Liver (tissue), 9 donors: Measurements from ENCODE around the gene PITPNM1. TPM values are rescaled to one million over a fixed set of nuclear protein-coding genes. Genes with fewer than 3 reads are reported as not detected.

ENCODE experiments used
- DNase-seq: peaks from one replicate; pipeline ENCODE4 v3.0.0-alpha.2; 2017; ENCODE audit warnings: low spot score
- H3K27ac ChIP-seq, 2 donors: one replicate each; pipeline ENCODE4 v1.7.0; 2013; ENCODE audit warnings: inconsistent platforms in 2 of 2, low read length in 2 of 2, control low read depth in 1 of 2, low read depth in 1 of 2, mild to moderate bottlenecking in 1 of 2
- H3K27me3 ChIP-seq, 4 donors: one replicate each; pipeline versions ENCODE4 v1.6.1 to v1.7.0; 2013; ENCODE audit warnings: low read length in 3 of 4, inconsistent platforms in 1 of 4, mild to moderate bottlenecking in 1 of 4, moderate library complexity in 1 of 4; ENCODE audit not compliant: control insufficient read depth in 4 of 4, insufficient read depth in 4 of 4
- H3K36me3 ChIP-seq, 4 donors: one replicate each; pipeline versions ENCODE4 v1.6.1 to v1.7.0; 2013; ENCODE audit warnings: low read length in 3 of 4, mild to moderate bottlenecking in 3 of 4, low read depth in 1 of 4, moderate library complexity in 1 of 4; ENCODE audit not compliant: control insufficient read depth in 4 of 4, insufficient read depth in 3 of 4
- H3K4me1 ChIP-seq, 4 donors: one replicate each; pipeline versions ENCODE4 v1.6.1 to v1.7.0; 2013; ENCODE audit warnings: low read length in 3 of 4, mild to moderate bottlenecking in 3 of 4, moderate library complexity in 1 of 4; ENCODE audit not compliant: control insufficient read depth in 4 of 4, insufficient read depth in 4 of 4
- H3K4me3 ChIP-seq, 3 donors: one replicate each; pipeline versions ENCODE4 v1.6.1 to v1.7.0; 2013; ENCODE audit warnings: low read length in 3 of 3, control low read depth in 1 of 3, low read depth in 1 of 3, mild to moderate bottlenecking in 1 of 3
- H3K9ac ChIP-seq, 2 donors: one replicate each; pipeline ENCODE4 v1.7.0; 2013; ENCODE audit warnings: low read length in 2 of 2, mild to moderate bottlenecking in 2 of 2, moderate library complexity in 2 of 2, control low read depth in 1 of 2, low read depth in 1 of 2
- H3K9me3 ChIP-seq, 4 donors: one replicate each; pipeline versions ENCODE4 v1.6.1 to v1.7.0; 2013; ENCODE audit warnings: low read length in 3 of 4; ENCODE audit not compliant: control insufficient read depth in 4 of 4
- EGR1 ChIP-seq, 2 donors: IDR thresholded peaks; 2 replicates each; pipeline ENCODE4 v1.6.1; 2016 to 2018; ENCODE audit warnings: antibody characterized with exemption in 2 of 2, low read depth in 2 of 2
- FOXA1 ChIP-seq: IDR thresholded peaks from 2 replicates; pipeline ENCODE4 v1.6.1; 2016; ENCODE audit warnings: antibody characterized with exemption
- FOXA2 ChIP-seq: IDR thresholded peaks from 2 replicates; pipeline ENCODE4 v1.6.1; 2016; ENCODE audit warnings: antibody characterized with exemption
- GABPA ChIP-seq, 2 donors: IDR thresholded peaks in 1 of 2; conservative IDR thresholded peaks in 1 of 2; 2 replicates each; pipeline ENCODE4 v1.6.1; 2016; ENCODE audit warnings: antibody characterized with exemption in 2 of 2, mild to moderate bottlenecking in 1 of 2, moderate library complexity in 1 of 2
- HNF4A ChIP-seq, 2 donors: conservative IDR thresholded peaks; 2 replicates each; pipeline ENCODE4 v1.6.1; 2016; ENCODE audit warnings: antibody characterized with exemption in 2 of 2, mild to moderate bottlenecking in 2 of 2
- HNF4G ChIP-seq: IDR thresholded peaks from 2 replicates; pipeline ENCODE4 v1.6.1; 2016; ENCODE audit warnings: antibody characterized with exemption
- JUND ChIP-seq, 2 donors: IDR thresholded peaks; 2 replicates each; pipeline ENCODE4 v1.6.1; 2016; ENCODE audit warnings: antibody characterized with exemption in 2 of 2
- NR2F2 ChIP-seq: IDR thresholded peaks from 2 replicates; pipeline ENCODE4 v1.6.1; 2016; ENCODE audit warnings: antibody characterized with exemption
- RAD21 ChIP-seq, 2 donors: IDR thresholded peaks; 2 replicates each; pipeline ENCODE4 v1.6.1; 2016; ENCODE audit warnings: antibody characterized with exemption in 2 of 2, mild to moderate bottlenecking in 2 of 2
- REST ChIP-seq: IDR thresholded peaks from 2 replicates; pipeline ENCODE4 v1.6.1; 2016; ENCODE audit warnings: antibody characterized with exemption, mild to moderate bottlenecking
- RXRA ChIP-seq, 2 donors: IDR thresholded peaks; 2 replicates each; pipeline ENCODE4 v1.6.1; 2017 to 2018; ENCODE audit warnings: antibody characterized with exemption in 2 of 2, mild to moderate bottlenecking in 1 of 2
- SP1 ChIP-seq: IDR thresholded peaks from 2 replicates; pipeline ENCODE4 v1.6.1; 2018; ENCODE audit warnings: antibody characterized with exemption, mild to moderate bottlenecking
- TAF1 ChIP-seq: conservative IDR thresholded peaks from 2 replicates; pipeline ENCODE4 v1.6.1; 2016; ENCODE audit warnings: antibody characterized with exemption, mild to moderate bottlenecking
- YY1 ChIP-seq: IDR thresholded peaks from 2 replicates; pipeline ENCODE4 v1.6.1; 2016; ENCODE audit warnings: antibody characterized with exemption, mild to moderate bottlenecking
- WGBS: extraction: QIAGEN DNeasy Blood & Tissue Kit; methylation state at CpG from one replicate; pipeline ENCODE4 v1.1.7; 2013; 5-methylcytosine and 5-hydroxymethylcytosine counted together
- polyA plus RNA-seq, 2 donors: library from polyadenylated mRNA; stranded (reverse) in 1 of 2; unstranded in 1 of 2; fragments of 200-250 nt in 1 of 2; fragments of >200 nt in 1 of 2; fragmentation: Nextera tagmentation in 1 of 2; extraction: Ambion mirVana in 1 of 2; gene quantifications; one replicate each; pipeline versions ENCODE4 v1.2.1 to v1.2.3, GENCODE V29; 2013 to 2015
- total RNA-seq, 2 donors: library from RNA; depleted of rRNA; stranded (reverse); fragments of >200 nt; gene quantifications; one replicate each; pipeline ENCODE4 v1.2.3, GENCODE V29; 2014
- TF ChIP-seq, protein P1 (sequence below): IDR thresholded peaks from 2 replicates; pipeline ENCODE4 v1.6.1; 2016; ENCODE audit warnings: antibody characterized with exemption
- TF ChIP-seq, protein P2 (sequence below): fragments of 150-350 bp; IDR thresholded peaks from 2 replicates; pipeline ENCODE4 v1.5.1; 2017; ENCODE audit warnings: improper control_type of control experiment, low read depth, low read length; ENCODE audit not compliant: missing input control
- TF ChIP-seq, protein P3 (sequence below): IDR thresholded peaks from 2 replicates; pipeline ENCODE4 v1.6.1; 2016; ENCODE audit warnings: antibody characterized with exemption
- donor health status: healthy.
- donor health status: healthy.
- donor health status: healthy.
- donor health status: healthy.
- donor health status: healthy.

Gene PITPNM1
- total and polyA plus RNA-seq, 4 donors: 1.3 to 9.3 (median 5.1) TPM

- no peak for DNase-seq
- H3K4me3 ChIP-seq: no peak overlapping the region
- no peaks in the 10 kb centered on the region for H3K9me3 ChIP-seq
- H3K27ac ChIP-seq: no peak overlapping the region
- TF ChIP-seq FOXA1 (no peak), TAF1 (no peak), FOXA2 (no peak), NR2F2 (no peak), YY1 (no peak)
- TF ChIP-seq, protein P1, sequence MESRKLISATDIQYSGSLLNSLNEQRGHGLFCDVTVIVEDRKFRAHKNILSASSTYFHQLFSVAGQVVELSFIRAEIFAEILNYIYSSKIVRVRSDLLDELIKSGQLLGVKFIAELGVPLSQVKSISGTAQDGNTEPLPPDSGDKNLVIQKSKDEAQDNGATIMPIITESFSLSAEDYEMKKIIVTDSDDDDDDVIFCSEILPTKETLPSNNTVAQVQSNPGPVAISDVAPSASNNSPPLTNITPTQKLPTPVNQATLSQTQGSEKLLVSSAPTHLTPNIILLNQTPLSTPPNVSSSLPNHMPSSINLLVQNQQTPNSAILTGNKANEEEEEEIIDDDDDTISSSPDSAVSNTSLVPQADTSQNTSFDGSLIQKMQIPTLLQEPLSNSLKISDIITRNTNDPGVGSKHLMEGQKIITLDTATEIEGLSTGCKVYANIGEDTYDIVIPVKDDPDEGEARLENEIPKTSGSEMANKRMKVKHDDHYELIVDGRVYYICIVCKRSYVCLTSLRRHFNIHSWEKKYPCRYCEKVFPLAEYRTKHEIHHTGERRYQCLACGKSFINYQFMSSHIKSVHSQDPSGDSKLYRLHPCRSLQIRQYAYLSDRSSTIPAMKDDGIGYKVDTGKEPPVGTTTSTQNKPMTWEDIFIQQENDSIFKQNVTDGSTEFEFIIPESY: no peak
- H3K36me3 ChIP-seq: no peaks in the 10 kb centered on the region
- H3K4me1 ChIP-seq: no peaks in the 10 kb centered on the region
- WGBS: 91% methylated on average over 2 of the region's 2 CpGs
- H3K9ac ChIP-seq: no peak overlapping the region
- no peaks in the 10 kb centered on the region for H3K27me3 ChIP-seq
Observed at GRCh38 chr11:67532889-67533288, 27.7 kb upstream of the PITPNM1 start.

GRCh38 chr11:67530282-67530592 is 25.1 kb upstream of the PITPNM1 start:
- peaks cover 2 to 9% (median 7%) of the 10 kb centered on the region in 4 donors for H3K4me1 ChIP-seq
- no peak overlapping the region for H3K4me3 ChIP-seq
- no peak for TF ChIP-seq TAF1
- no peak for TF ChIP-seq YY1
- TF ChIP-seq REST: no peak
- TF ChIP-seq FOXA1: no peak
- TF ChIP-seq, protein P1: no peak
- no peak for TF ChIP-seq FOXA2
- TF ChIP-seq, protein P2, sequence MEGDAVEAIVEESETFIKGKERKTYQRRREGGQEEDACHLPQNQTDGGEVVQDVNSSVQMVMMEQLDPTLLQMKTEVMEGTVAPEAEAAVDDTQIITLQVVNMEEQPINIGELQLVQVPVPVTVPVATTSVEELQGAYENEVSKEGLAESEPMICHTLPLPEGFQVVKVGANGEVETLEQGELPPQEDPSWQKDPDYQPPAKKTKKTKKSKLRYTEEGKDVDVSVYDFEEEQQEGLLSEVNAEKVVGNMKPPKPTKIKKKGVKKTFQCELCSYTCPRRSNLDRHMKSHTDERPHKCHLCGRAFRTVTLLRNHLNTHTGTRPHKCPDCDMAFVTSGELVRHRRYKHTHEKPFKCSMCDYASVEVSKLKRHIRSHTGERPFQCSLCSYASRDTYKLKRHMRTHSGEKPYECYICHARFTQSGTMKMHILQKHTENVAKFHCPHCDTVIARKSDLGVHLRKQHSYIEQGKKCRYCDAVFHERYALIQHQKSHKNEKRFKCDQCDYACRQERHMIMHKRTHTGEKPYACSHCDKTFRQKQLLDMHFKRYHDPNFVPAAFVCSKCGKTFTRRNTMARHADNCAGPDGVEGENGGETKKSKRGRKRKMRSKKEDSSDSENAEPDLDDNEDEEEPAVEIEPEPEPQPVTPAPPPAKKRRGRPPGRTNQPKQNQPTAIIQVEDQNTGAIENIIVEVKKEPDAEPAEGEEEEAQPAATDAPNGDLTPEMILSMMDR: no peak
- no peak for TF ChIP-seq GABPA (IDR thresholded peaks at IDR 0.05 in 1 of 2, conservative IDR thresholded peaks at IDR 0.05 in 1 of 2)
- TF ChIP-seq, protein P3, sequence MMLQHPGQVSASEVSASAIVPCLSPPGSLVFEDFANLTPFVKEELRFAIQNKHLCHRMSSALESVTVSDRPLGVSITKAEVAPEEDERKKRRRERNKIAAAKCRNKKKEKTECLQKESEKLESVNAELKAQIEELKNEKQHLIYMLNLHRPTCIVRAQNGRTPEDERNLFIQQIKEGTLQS: no peak
- TF ChIP-seq HNF4G: no peak
- no peak for TF ChIP-seq RXRA (IDR thresholded peaks at IDR 0.05)
- no peak for TF ChIP-seq HNF4A (conservative IDR thresholded peaks at IDR 0.05)
- no peak for TF ChIP-seq SP1
- TF ChIP-seq JUND (IDR thresholded peaks at IDR 0.05): no peak
- TF ChIP-seq NR2F2: no peak
- no peak for TF ChIP-seq EGR1 (IDR thresholded peaks at IDR 0.05; ENCODE audit: low read depth in 2 of 2)
- TF ChIP-seq RAD21 (IDR thresholded peaks at IDR 0.05): no peak
- H3K27ac ChIP-seq: no peak overlapping the region
- no peak for DNase-seq
- H3K9me3 ChIP-seq: no peaks in the 10 kb centered on the region
- no peaks in the 10 kb centered on the region for H3K27me3 ChIP-seq
- 91% methylated on average over 5 of the region's 5 CpGs for WGBS
- no peaks in the 10 kb centered on the region for H3K36me3 ChIP-seq
- H3K9ac ChIP-seq: no peak overlapping the region
